ENCODE results near the gene LRP1B. TPM values are rescaled to one million over a fixed set of nuclear protein-coding genes. Genes with fewer than 3 reads are reported as not detected.
"Not testable (repeated sequence)": the region's sequence is repeated elsewhere in the genome, so short reads cannot be mapped to it uniquely, and the experiment has no call there.

Gene LRP1B
- polyA plus RNA-seq, 2 of the 4 experiments (the other 2 are of a cell fraction): 0.03 TPM; not detected in 1

DNA sequence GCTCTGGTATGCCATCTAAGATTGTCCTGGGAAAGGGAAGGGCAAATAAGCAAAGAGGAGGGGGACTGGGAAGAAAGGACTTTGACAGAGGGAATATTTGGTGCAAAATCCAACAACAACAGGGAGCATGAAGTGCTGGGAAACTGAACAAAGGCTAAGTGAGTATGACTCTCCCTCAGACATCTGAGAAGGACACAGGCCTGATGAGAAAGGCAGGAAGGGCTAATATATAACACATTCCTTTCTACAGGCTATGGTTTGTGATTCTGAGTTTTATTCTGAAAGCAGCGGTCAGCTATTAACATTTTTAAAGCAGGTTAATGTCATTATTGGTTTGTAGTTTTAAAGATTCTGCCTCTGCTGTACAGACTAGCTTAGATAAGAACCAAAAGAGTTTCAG is 1579.5 kb downstream of the LRP1B start:
- no peak for TF ChIP-seq HOXA7 (CRISPR knock-in tag; IDR thresholded peaks at IDR 0.05)
- DNase-seq (ENCODE audit: low read depth in 1 of 2, low spot score in 1 of 2) (no peak), FAIRE-seq (no peak), ATAC-seq (no peak)
- H3K4me1 ChIP-seq: no peaks in the 10 kb centered on the region
- H3K4me3 ChIP-seq: no peak overlapping the region
- no peak overlapping the region for H3K4me2 ChIP-seq
- no peak overlapping the region for H3K27ac ChIP-seq
- ChIA-PET POLR2A (no interaction called here), CTCF (no interaction called here)
- 83% methylated on average over 1 of the region's 1 CpG for WGBS (ENCODE audit: missing lambda C conversion rate)
- H3K9me3 ChIP-seq: no peaks in the 10 kb centered on the region

DNA sequence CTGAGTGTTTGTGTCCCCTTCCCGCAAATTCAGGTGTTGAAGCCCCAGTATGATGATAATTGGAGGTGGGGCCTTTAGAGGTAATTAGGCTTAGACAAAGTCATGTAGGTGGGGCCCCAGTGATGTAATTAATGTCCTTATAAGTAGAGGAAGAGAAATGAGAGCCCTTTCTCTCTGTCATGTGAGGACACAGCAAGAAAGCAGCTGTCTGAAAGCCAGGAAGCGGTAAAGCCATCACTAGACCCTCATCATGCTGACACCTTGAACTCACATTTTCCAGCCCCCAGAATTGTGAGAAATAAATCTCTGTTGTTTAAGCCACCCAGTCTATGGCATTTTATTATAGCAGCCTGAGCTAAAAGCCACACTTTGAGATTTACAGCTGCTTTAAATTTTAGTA is 1580.0 kb downstream of the LRP1B start:
- ChIA-PET CTCF (no interaction called here), POLR2A (no interaction called here)
- Histone ChIP-seq H3K9me3 (no peaks in the 10 kb centered on the region), H3K4me3 (no peak overlapping the region), H3K27ac (no peak overlapping the region), H3K4me1 (no peaks in the 10 kb centered on the region), H3K4me2 (no peak overlapping the region)
- no peak for DNase-seq (ENCODE audit: low read depth in 1 of 2, low spot score in 1 of 2)
- 86% methylated on average over 2 of the region's 2 CpGs for WGBS (ENCODE audit: missing lambda C conversion rate)
- no peak for ATAC-seq
- no peak for FAIRE-seq
- no peak for TF ChIP-seq ESRRA (IDR thresholded peaks at IDR 0.05; ENCODE audit: borderline replicate concordance, low read length)
- no peak for TF ChIP-seq ZC3H11A (IDR thresholded peaks at IDR 0.05)
- no peak for TF ChIP-seq JUN (IDR thresholded peaks at IDR 0.05)
- TF ChIP-seq MAZ (IDR thresholded peaks at IDR 0.05; ENCODE audit: borderline replicate concordance, low read depth, low read length): no peak
- no peak for TF ChIP-seq NPAS2 (CRISPR knock-in tag; IDR thresholded peaks at IDR 0.05; ENCODE audit: borderline replicate concordance)
- no peak for TF ChIP-seq RNF2 (IDR thresholded peaks at IDR 0.05; ENCODE audit: borderline replicate concordance, low read depth)
- TF ChIP-seq EP300 (IDR thresholded peaks at IDR 0.05): no peak
- TF ChIP-seq, protein P1, sequence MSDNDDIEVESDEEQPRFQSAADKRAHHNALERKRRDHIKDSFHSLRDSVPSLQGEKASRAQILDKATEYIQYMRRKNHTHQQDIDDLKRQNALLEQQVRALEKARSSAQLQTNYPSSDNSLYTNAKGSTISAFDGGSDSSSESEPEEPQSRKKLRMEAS (IDR thresholded peaks at IDR 0.05): no peak
- TF ChIP-seq RCOR1 (IDR thresholded peaks at IDR 0.05; ENCODE audit: low read depth, low read length): no peak

DNA sequence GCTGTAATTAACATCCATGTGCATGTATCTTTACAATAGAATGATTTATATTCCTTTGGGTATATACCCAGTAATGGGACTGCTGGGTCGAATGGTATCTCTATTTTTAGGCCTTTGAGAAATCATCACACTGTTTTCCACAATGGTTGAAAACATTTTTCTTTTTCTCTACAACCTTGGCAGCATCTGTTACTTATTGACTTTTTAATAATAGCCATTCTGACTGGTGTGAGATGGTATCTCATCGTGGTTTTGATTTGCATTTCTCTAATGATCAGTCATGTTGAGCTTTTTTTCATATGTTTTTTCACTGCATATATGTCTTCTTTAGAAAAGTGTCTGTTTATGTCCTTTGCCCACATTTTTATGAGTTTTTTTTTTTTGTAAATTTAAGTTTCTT is 1586.0 kb downstream of the LRP1B start:
- H3K27ac ChIP-seq; DNase-seq (ENCODE audit: low read depth in 1 of 2, low spot score in 1 of 2); H3K9me3 ChIP-seq; H3K4me1 ChIP-seq; ATAC-seq; POLR2A ChIA-PET; FAIRE-seq; H3K4me2 ChIP-seq; H3K4me3 ChIP-seq: not testable (repeated sequence)
- CTCF ChIA-PET: interaction anchor here (0.6 kb wide), 1 partner anchor 346 kb away, joined by 3 read pairs; no protein-coding TSS in a partner anchor
- WGBS (ENCODE audit: missing lambda C conversion rate): 25% methylated on average over 2 of the region's 2 CpGs

DNA sequence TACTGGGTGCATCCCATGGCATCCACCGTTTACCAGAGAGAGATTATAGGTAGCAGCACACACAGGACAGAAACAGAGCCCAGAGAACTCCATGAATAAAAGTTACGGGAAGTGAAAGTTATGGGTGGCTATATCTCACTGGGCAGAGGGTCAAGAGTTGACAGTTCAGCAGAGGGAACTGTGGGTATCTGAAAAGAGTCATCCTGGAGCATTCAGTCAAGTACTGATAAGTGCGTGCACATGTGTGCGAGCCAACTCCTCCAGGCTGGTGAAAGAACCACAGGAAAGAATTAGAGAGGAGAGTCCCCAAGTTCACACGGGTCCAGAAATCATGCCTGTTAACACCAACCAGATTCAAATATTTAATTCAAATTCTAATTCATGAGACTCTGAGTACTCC is 1588.2 kb downstream of the LRP1B start:
- WGBS (ENCODE audit: missing lambda C conversion rate): 58% methylated on average over 5 of the region's 5 CpGs
- H3K27ac ChIP-seq: no peak overlapping the region
- FAIRE-seq (no peak), DNase-seq (ENCODE audit: low read depth in 1 of 2, low spot score in 1 of 2) (no peak), ATAC-seq (no peak)
- no peak overlapping the region for H3K4me2 ChIP-seq
- H3K4me1 ChIP-seq: no peaks in the 10 kb centered on the region
- no peaks in the 10 kb centered on the region for H3K9me3 ChIP-seq
- POLR2A ChIA-PET: no interaction called here
- TF ChIP-seq SMC3 (IDR thresholded peaks at IDR 0.05) (no peak), JUN (IDR thresholded peaks at IDR 0.05) (no peak), HOXA7 (CRISPR knock-in tag; IDR thresholded peaks at IDR 0.05) (no peak), CBX8 (IDR thresholded peaks at IDR 0.05) (no peak), RARB (CRISPR knock-in tag; IDR thresholded peaks at IDR 0.05) (no peak), RCOR1 (IDR thresholded peaks at IDR 0.05; ENCODE audit: low read depth, low read length) (no peak), FOXS1 (CRISPR knock-in tag; IDR thresholded peaks at IDR 0.05) (no peak), KDM5A (IDR thresholded peaks at IDR 0.05) (no peak), ZC3H11A (IDR thresholded peaks at IDR 0.05) (no peak), PHF8 (IDR thresholded peaks at IDR 0.05; ENCODE audit: borderline replicate concordance, low read depth) (no peak), EHMT2 (IDR thresholded peaks at IDR 0.05; ENCODE audit: low read depth) (no peak), MYC (IDR thresholded peaks at IDR 0.05; ENCODE audit: borderline replicate concordance, low read length) (no peak), ZNF302 (CRISPR knock-in tag; IDR thresholded peaks at IDR 0.05) (no peak), NFE2L2 (conservative IDR thresholded peaks at IDR 0.05; ENCODE audit: low read length) (no peak), HOXB5 (CRISPR knock-in tag; IDR thresholded peaks at IDR 0.05) (no peak), GATA3 (IDR thresholded peaks at IDR 0.05; ENCODE audit: borderline replicate concordance) (no peak), POLR2A (IDR thresholded peaks at IDR 0.05; ENCODE audit: low read length) (no peak)
- CTCF ChIA-PET: no interaction called here
- no peak overlapping the region for H3K4me3 ChIP-seq

Measured in A549 (cell line).